WTC11 (cell line): ENCODE data around the gene HECW1. TPM values are rescaled to one million over a fixed set of nuclear protein-coding genes. Genes with fewer than 3 reads are reported as not detected.

Experiments used
- ATAC-seq: fragments of 200-7000 bp; cut with Tn5 transposase; 2 replicates; pipeline ENCODE4 v1.10.0; 2021; ENCODE audit warnings: mild to moderate bottlenecking, moderate library complexity
- CTCF ChIA-PET: fragments of 300-600 bp; sonication (Branson Sonifier 250); formaldehyde crosslinking; loops from one replicate; lab custom pipeline; 2021; ENCODE audit warnings: antibody characterized with exemption; lab: Charles Lee
- POLR2A ChIA-PET: fragments of 350-600 bp; sonication (Branson Sonifier 250); formaldehyde crosslinking; loops from one replicate; lab custom pipeline; 2021; ENCODE audit warnings: antibody characterized with exemption; lab: Charles Lee
- DNase-seq: peaks from one replicate; pipeline ENCODE4 v3.0.0; 2021; ENCODE audit warnings: low spot score
- H3K27ac Mint-ChIP-seq: 2 replicates; pipeline ENCODE4 v1.8.0; 2021; ENCODE audit warnings: mixed read lengths
- H3K27me3 Mint-ChIP-seq: 2 replicates; pipeline ENCODE4 v1.8.0; 2021; ENCODE audit warnings: low read depth, mild to moderate bottlenecking, moderate library complexity, mixed read lengths
- H3K36me3 Mint-ChIP-seq: 2 replicates; pipeline ENCODE4 v1.8.0; 2021; ENCODE audit warnings: mixed read lengths
- H3K4me1 Mint-ChIP-seq: 2 replicates; pipeline ENCODE4 v1.8.0; 2022; ENCODE audit warnings: mixed read lengths
- H3K4me3 Mint-ChIP-seq: 2 replicates; pipeline ENCODE4 v1.8.0; 2021; ENCODE audit warnings: mild to moderate bottlenecking, moderate library complexity, mixed read lengths
- H3K9me3 Mint-ChIP-seq: 2 replicates; pipeline ENCODE4 v1.8.0; 2021; ENCODE audit warnings: mixed read lengths
- ATF1 ChIP-seq: sonication (generic); formaldehyde crosslinking; IDR thresholded peaks from 2 replicates; pipeline ENCODE4 v1.8.1; 2023; ENCODE audit warnings: mild to moderate bottlenecking, moderate library complexity, missing genetic modification reagents
- CBFB ChIP-seq: sonication (generic); formaldehyde crosslinking; IDR thresholded peaks from 2 replicates; pipeline ENCODE4 v1.8.1; 2022; ENCODE audit warnings: mild to moderate bottlenecking, low read depth, missing genetic modification reagents
- EMX1 ChIP-seq: fragments of 250-450 bp; sonication (Bioruptor Pico); IDR thresholded peaks from 2 replicates; pipeline ENCODE4 v1.8.0; 2021; ENCODE audit warnings: mild to moderate bottlenecking
- GTF2I ChIP-seq: fragments of 250-450 bp; sonication (Bioruptor Pico); conservative IDR thresholded peaks from 2 replicates; pipeline ENCODE4 v1.4.0; 2021; ENCODE audit warnings: mild to moderate bottlenecking
- MYBL2 ChIP-seq: sonication (generic); formaldehyde crosslinking; IDR thresholded peaks from 2 replicates; pipeline ENCODE4 v1.8.1; 2023; ENCODE audit warnings: mild to moderate bottlenecking, moderate library complexity, missing genetic modification reagents
- NFYB ChIP-seq: sonication (generic); formaldehyde crosslinking; conservative IDR thresholded peaks from 2 replicates; pipeline ENCODE4 v1.8.0; 2022; ENCODE audit warnings: low read depth, missing genetic modification reagents
- PREB ChIP-seq: sonication (generic); formaldehyde crosslinking; IDR thresholded peaks from 2 replicates; pipeline ENCODE4 v1.8.1; 2022; ENCODE audit warnings: mild to moderate bottlenecking, missing genetic modification reagents, moderate library complexity, borderline replicate concordance
- SOX15 ChIP-seq: fragments of 250-450 bp; sonication (Bioruptor Pico); IDR thresholded peaks from 2 replicates; pipeline ENCODE4 v1.9.0; 2021; ENCODE audit warnings: mild to moderate bottlenecking
- TEAD4 ChIP-seq: sonication (generic); formaldehyde crosslinking; IDR thresholded peaks from 2 replicates; pipeline ENCODE4 v1.8.0; 2022; ENCODE audit warnings: mild to moderate bottlenecking, missing genetic modification reagents
- ZBTB43 ChIP-seq: sonication (generic); formaldehyde crosslinking; IDR thresholded peaks from 2 replicates; pipeline ENCODE4 v1.8.1; 2023; ENCODE audit warnings: mild to moderate bottlenecking, missing genetic modification reagents
- ZNF219 ChIP-seq: sonication (generic); formaldehyde crosslinking; IDR thresholded peaks from 2 replicates; pipeline ENCODE4 v1.8.0; 2023; ENCODE audit warnings: missing genetic modification reagents, mild to moderate bottlenecking, borderline replicate concordance
- ZNF232 ChIP-seq: sonication (generic); formaldehyde crosslinking; IDR thresholded peaks from 2 replicates; pipeline ENCODE4 v1.8.0; 2022; ENCODE audit warnings: mild to moderate bottlenecking, missing genetic modification reagents
- ZNF281 ChIP-seq: sonication (generic); formaldehyde crosslinking; IDR thresholded peaks from 2 replicates; pipeline ENCODE4 v1.8.0; 2023; ENCODE audit warnings: mild to moderate bottlenecking, missing genetic modification reagents
- ZNF423 ChIP-seq: fragments of 250-450 bp; sonication (Bioruptor Pico); IDR thresholded peaks from 2 replicates; pipeline ENCODE4 v2.1.2; 2022; ENCODE audit warnings: mild to moderate bottlenecking, moderate library complexity
- ZNF425 ChIP-seq: fragments of 250-450 bp; sonication (Bioruptor Pico); conservative IDR thresholded peaks from 2 replicates; pipeline ENCODE4 v1.9.0; 2021; ENCODE audit warnings: mild to moderate bottlenecking
- total RNA-seq: library from RNA; stranded (reverse); gene quantifications from 3 replicates; pipeline ENCODE4 v1.2.3, GENCODE V29; 2021
- TF ChIP-seq, protein P1 (sequence below): sonication (generic); formaldehyde crosslinking; IDR thresholded peaks from 2 replicates; pipeline ENCODE4 v1.8.1; 2023; ENCODE audit warnings: mild to moderate bottlenecking, missing genetic modification reagents, moderate library complexity
- TF ChIP-seq, protein P2 (sequence below): sonication (generic); formaldehyde crosslinking; IDR thresholded peaks from 2 replicates; pipeline ENCODE4 v1.8.1; 2022; ENCODE audit warnings: mild to moderate bottlenecking, moderate library complexity, missing genetic modification reagents
- TF ChIP-seq, protein P3 (sequence below): sonication (generic); formaldehyde crosslinking; IDR thresholded peaks from 2 replicates; pipeline ENCODE4 v1.8.0; 2022; ENCODE audit warnings: mild to moderate bottlenecking, missing genetic modification reagents
- TF ChIP-seq, protein P4 (sequence below): sonication (generic); formaldehyde crosslinking; conservative IDR thresholded peaks from 2 replicates; pipeline ENCODE4 v1.8.1; 2022; ENCODE audit warnings: mild to moderate bottlenecking, missing genetic modification reagents

The HECW1 gene
- total RNA-seq, 1 experiment from 2014 or later: 6.1 TPM

DNA sequence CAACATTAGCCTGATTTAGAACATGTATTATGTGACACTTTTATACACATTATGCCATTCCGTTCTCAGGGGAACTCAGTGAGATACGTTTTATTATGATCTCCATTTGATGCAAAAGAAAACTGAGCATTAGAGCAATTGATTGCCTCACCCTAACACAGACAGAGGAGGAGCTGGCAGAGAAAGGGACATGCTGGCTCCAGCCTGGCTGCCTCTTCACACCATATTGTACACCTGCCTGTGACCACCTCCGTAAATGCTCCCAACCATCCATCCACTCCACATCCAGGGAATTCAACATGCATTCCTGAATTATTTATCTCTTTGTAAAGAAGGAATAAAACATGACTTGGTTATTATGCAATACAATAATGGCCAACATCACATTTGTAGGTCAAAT lies 275.5 kb downstream of the HECW1 start:
- H3K27ac Mint-ChIP-seq: no peak overlapping the region
- H3K4me1 Mint-ChIP-seq: peaks cover 21% of the 10 kb centered on the region
- H3K9me3 Mint-ChIP-seq: peaks cover 40% of the 10 kb centered on the region
- H3K36me3 Mint-ChIP-seq: peaks cover 19% of the 10 kb centered on the region
- POLR2A ChIA-PET: no interaction called here
- CTCF ChIA-PET: no interaction called here
- DNase-seq: no peak
- no peak overlapping the region for H3K4me3 Mint-ChIP-seq
- TF ChIP-seq ZBTB43 (CRISPR knock-in tag) (no peak), GTF2I (CRISPR knock-in tag) (no peak), ZNF423 (CRISPR knock-in tag) (no peak), ZNF232 (no peak), TEAD4 (CRISPR knock-in tag) (no peak), PREB (CRISPR knock-in tag) (no peak)
- TF ChIP-seq, protein P1, sequence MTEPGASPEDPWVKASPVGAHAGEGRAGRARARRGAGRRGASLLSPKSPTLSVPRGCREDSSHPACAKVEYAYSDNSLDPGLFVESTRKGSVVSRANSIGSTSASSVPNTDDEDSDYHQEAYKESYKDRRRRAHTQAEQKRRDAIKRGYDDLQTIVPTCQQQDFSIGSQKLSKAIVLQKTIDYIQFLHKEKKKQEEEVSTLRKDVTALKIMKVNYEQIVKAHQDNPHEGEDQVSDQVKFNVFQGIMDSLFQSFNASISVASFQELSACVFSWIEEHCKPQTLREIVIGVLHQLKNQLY (CRISPR knock-in tag): no peak
- no peak for ATAC-seq
- H3K27me3 Mint-ChIP-seq: peaks cover under 1% of the 10 kb centered on the region; the same call in 1 of the 2 replicates

DNA sequence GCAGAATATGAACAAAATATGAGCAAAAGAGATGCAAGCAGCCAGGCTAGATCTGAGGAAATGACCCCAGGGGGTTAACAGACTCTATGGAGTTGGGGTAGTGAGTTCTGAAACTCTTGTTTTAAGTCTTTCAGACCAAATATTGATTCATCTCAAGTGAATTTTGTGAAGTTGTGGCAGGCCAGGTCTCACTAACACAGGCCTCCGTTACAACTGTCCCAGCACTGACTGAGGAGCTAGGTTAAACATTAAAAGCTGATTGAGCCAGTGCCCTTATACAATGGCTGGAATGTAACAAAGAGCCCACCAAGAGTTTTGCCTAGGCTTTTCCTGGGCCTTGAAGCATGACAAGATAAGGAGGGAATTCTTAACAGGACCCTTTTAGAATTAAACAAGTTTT lies 278.1 kb downstream of the HECW1 start:
- H3K27ac Mint-ChIP-seq: no peak overlapping the region
- H3K9me3 Mint-ChIP-seq: peaks cover 43% of the 10 kb centered on the region
- peaks cover 42% of the 10 kb centered on the region for H3K4me1 Mint-ChIP-seq
- H3K27me3 Mint-ChIP-seq: peaks cover 13% of the 10 kb centered on the region
- ChIA-PET CTCF (interaction anchor here (3.4 kb wide), 1 partner anchor 49 kb away, joined by 18 read pairs; no protein-coding TSS in a partner anchor), POLR2A (no interaction called here)
- H3K36me3 Mint-ChIP-seq: peaks cover 24% of the 10 kb centered on the region
- TF ChIP-seq ATF1 (CRISPR knock-in tag) (no peak), ZNF219 (CRISPR knock-in tag) (no peak), ZNF425 (CRISPR knock-in tag) (no peak), ZNF232 (no peak), MYBL2 (CRISPR knock-in tag) (no peak), TEAD4 (CRISPR knock-in tag) (no peak), SOX15 (CRISPR knock-in tag) (no peak), ZNF423 (CRISPR knock-in tag) (no peak), ZNF281 (CRISPR knock-in tag) (no peak), EMX1 (CRISPR knock-in tag) (no peak), CBFB (CRISPR knock-in tag) (no peak), NFYB (CRISPR knock-in tag) (no peak)
- TF ChIP-seq, protein P2, sequence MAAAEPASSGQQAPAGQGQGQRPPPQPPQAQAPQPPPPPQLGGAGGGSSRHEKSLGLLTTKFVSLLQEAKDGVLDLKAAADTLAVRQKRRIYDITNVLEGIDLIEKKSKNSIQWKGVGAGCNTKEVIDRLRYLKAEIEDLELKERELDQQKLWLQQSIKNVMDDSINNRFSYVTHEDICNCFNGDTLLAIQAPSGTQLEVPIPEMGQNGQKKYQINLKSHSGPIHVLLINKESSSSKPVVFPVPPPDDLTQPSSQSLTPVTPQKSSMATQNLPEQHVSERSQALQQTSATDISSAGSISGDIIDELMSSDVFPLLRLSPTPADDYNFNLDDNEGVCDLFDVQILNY (CRISPR knock-in tag): no peak
- TF ChIP-seq, protein P3, sequence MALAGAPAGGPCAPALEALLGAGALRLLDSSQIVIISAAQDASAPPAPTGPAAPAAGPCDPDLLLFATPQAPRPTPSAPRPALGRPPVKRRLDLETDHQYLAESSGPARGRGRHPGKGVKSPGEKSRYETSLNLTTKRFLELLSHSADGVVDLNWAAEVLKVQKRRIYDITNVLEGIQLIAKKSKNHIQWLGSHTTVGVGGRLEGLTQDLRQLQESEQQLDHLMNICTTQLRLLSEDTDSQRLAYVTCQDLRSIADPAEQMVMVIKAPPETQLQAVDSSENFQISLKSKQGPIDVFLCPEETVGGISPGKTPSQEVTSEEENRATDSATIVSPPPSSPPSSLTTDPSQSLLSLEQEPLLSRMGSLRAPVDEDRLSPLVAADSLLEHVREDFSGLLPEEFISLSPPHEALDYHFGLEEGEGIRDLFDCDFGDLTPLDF (CRISPR knock-in tag): no peak
- TF ChIP-seq, protein P4, sequence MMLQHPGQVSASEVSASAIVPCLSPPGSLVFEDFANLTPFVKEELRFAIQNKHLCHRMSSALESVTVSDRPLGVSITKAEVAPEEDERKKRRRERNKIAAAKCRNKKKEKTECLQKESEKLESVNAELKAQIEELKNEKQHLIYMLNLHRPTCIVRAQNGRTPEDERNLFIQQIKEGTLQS (CRISPR knock-in tag): no peak
- DNase-seq (no peak), ATAC-seq (no peak)
- no peak overlapping the region for H3K4me3 Mint-ChIP-seq
